Lower lobe of right lung (tissue), 2 donors: ENCODE data around the gene RAB6B. TPM values are rescaled to one million over a fixed set of nuclear protein-coding genes. Genes with fewer than 3 reads are reported as not detected.

Experiments used
- ATAC-seq, 2 donors: fragments of 200-7000 bp; cut with Tn5 transposase; one replicate each; pipeline ENCODE4 v1.9.1; 2020 to 2022; ENCODE audit warnings: mild to moderate bottlenecking in 2 of 2, moderate library complexity in 2 of 2
- DNase-seq: peaks from one replicate; pipeline ENCODE4 v3.0.0-alpha.2; 2020
- H3K27ac ChIP-seq: fragments of 200-600 bp; one replicate; pipeline ENCODE4 v1.8.0; 2022
- H3K27me3 ChIP-seq: fragments of 200-600 bp; one replicate; pipeline ENCODE4 v1.8.0; 2022; ENCODE audit warnings: low read depth
- H3K36me3 ChIP-seq: fragments of 200-600 bp; one replicate; pipeline ENCODE4 v1.8.0; 2022; ENCODE audit warnings: mild to moderate bottlenecking
- H3K4me1 ChIP-seq: fragments of 200-600 bp; one replicate; pipeline ENCODE4 v1.8.0; 2022
- H3K4me3 ChIP-seq: fragments of 200-600 bp; one replicate; pipeline ENCODE4 v1.8.0; 2022; ENCODE audit warnings: mild to moderate bottlenecking
- H3K9me3 ChIP-seq: fragments of 200-600 bp; one replicate; pipeline ENCODE4 v1.8.0; 2022
- CTCF ChIP-seq: fragments of 200-600 bp; IDR thresholded peaks from one replicate; pipeline ENCODE4 v1.8.0; 2022; ENCODE audit warnings: antibody characterized with exemption, mild to moderate bottlenecking
- intact Hi-C: fragments of 100-400 bp; cut with DNase I; formaldehyde crosslinking; loops from one replicate; pipeline ENCODE4 v1.11.0; 2022
- total RNA-seq: library from RNA; stranded (reverse); fragmentation: NEBNext Ultra II Directional; extraction: Animal tissue kit (Norgen Biotek cat#: 25700); gene quantifications from one replicate; pipeline ENCODE4 v1.2.1, GENCODE V29; 2021
- donor health status: DM: no; HTN: yes; CAD: no; lungs with severe emphysema.

Gene RAB6B
- total RNA-seq, 1 donor from 2014 or later, result 5.5 TPM

GRCh38 chr3:133862161-133862560, 33.5 kb downstream of the RAB6B start:
- intact Hi-C loops, result no loop called here
- DNase-seq (no peak), ATAC-seq (no peak)
- H3K27me3 ChIP-seq, result no peaks in the 10 kb centered on the region
- no peaks in the 10 kb centered on the region for H3K4me1 ChIP-seq
- H3K36me3 ChIP-seq, result no peaks in the 10 kb centered on the region
- H3K9me3 ChIP-seq, result no peaks in the 10 kb centered on the region
- no peak overlapping the region for H3K4me3 ChIP-seq
- no peak for TF ChIP-seq CTCF
- H3K27ac ChIP-seq, result no peak overlapping the region

- H3K9me3 ChIP-seq, result no peaks in the 10 kb centered on the region
- DNase-seq (no peak), ATAC-seq (no peak)
- H3K36me3 ChIP-seq, result no peaks in the 10 kb centered on the region
- H3K4me3 ChIP-seq, result no peak overlapping the region
- no peak overlapping the region for H3K27ac ChIP-seq
- H3K27me3 ChIP-seq, result no peaks in the 10 kb centered on the region
- no peak for TF ChIP-seq CTCF
- intact Hi-C loops, result no loop called here
- no peaks in the 10 kb centered on the region for H3K4me1 ChIP-seq
These were observed 35.2 kb downstream of the RAB6B start for GRCh38 chr3:133860519-133860918.

GRCh38 chr3:133859381-133860234, 36.1 kb downstream of the RAB6B start:
- H3K27ac ChIP-seq, result no peak overlapping the region
- no peaks in the 10 kb centered on the region for H3K27me3 ChIP-seq
- DNase-seq (no peak), ATAC-seq (no peak)
- H3K36me3 ChIP-seq, result no peaks in the 10 kb centered on the region
- no peaks in the 10 kb centered on the region for H3K9me3 ChIP-seq
- no peaks in the 10 kb centered on the region for H3K4me1 ChIP-seq
- intact Hi-C loops, result no loop called here
- no peak for TF ChIP-seq CTCF
- H3K4me3 ChIP-seq, result no peak overlapping the region

- no peak for ATAC-seq
These were observed 37.9 kb downstream of the RAB6B start for GRCh38 chr3:133857767-133858166.

GRCh38 chr3:133856316-133856715, 39.4 kb downstream of the RAB6B start:
- H3K27me3 ChIP-seq, result no peaks in the 10 kb centered on the region
- no peak for TF ChIP-seq CTCF
- H3K27ac ChIP-seq, result no peak overlapping the region
- no peaks in the 10 kb centered on the region for H3K9me3 ChIP-seq
- H3K4me3 ChIP-seq, result no peak overlapping the region
- intact Hi-C loops, result no loop called here
- no peak for ATAC-seq
- DNase-seq, result no peak
- H3K4me1 ChIP-seq, result no peaks in the 10 kb centered on the region
- H3K36me3 ChIP-seq, result no peaks in the 10 kb centered on the region

More at GRCh38 chr3:133857767-133858166, 37.9 kb downstream of the RAB6B start:
- Histone ChIP-seq H3K27me3 (no peaks in the 10 kb centered on the region), H3K9me3 (no peaks in the 10 kb centered on the region), H3K27ac (no peak overlapping the region), H3K4me3 (no peak overlapping the region), H3K4me1 (no peaks in the 10 kb centered on the region), H3K36me3 (no peaks in the 10 kb centered on the region)
- no peak for DNase-seq
- TF ChIP-seq CTCF, result no peak
- intact Hi-C loops, result no loop called here
